Lower leg skin (tissue), 3 donors: ENCODE data around the gene FBLN1.

Experiments
- CTCF ChIP-seq, 3 donors: fragments of 450-650 bp; IDR thresholded peaks; one replicate each; pipeline ENCODE4 v1.5.1; 2016; ENCODE audit warnings: antibody characterized with exemption in 3 of 3, mild to moderate bottlenecking in 3 of 3, moderate library complexity in 2 of 3
- POLR2A ChIP-seq, 2 donors: fragments of 450-650 bp; IDR thresholded peaks; one replicate each; pipeline ENCODE4 v1.6.1; 2016 to 2017; ENCODE audit warnings: antibody characterized with exemption in 2 of 2, mild to moderate bottlenecking in 1 of 2, moderate library complexity in 1 of 2

DNA sequence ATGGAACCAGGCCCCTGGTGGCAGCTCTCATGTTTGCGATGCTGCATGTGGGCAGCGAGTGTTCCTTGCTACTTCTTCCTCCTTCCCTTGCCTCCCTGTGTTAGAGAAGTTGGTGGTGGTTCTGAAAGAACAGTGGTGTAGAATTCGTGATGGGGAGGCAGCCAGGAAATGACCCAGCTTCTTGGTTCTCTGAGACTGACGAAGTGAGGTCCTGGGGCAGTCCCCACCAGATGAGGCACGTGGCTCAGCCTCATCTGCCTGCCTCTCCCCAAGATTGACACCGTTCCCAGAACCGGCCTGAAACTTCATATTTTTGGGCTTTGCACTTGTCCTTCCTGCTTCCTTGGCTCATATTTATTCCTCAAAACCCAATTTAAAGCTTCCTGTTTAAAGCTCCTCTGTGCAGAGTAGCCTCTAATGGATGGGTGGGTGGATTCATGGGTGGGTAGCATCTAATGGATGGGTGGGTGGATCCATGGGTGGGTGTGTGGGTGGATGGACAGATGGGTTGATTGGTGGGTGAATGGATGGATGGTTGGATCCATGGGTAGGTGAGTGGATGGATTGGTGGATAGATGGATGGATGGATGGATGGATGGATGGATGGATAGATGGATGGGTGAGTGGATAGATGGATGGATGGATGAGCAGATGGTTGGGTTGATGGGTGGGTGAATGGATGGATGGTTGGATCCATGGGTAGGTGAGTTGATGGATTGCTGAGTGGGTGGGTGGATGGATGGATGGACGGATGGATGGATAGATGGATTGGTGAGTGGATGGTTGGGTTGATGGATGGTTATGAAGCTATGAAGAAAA is 91.6 kb downstream of the FBLN1 start:
- no peak for TF ChIP-seq CTCF (IDR thresholded peaks at IDR 0.05)
- no peak for TF ChIP-seq POLR2A (IDR thresholded peaks at IDR 0.05)
